NCI-H345 (cell line): ENCODE data around the gene DISP3.

Source experiments
- DNase-seq: peaks from one replicate; lab custom pipeline; 2025; lab: John Stamatoyannopoulos, UW

The DISP3 gene

GRCh38 chr1:11515368-11516300 lies 36.7 kb downstream of the DISP3 start:
- DNase-seq, result no peak

GRCh38 chr1:11516961-11517635 lies 38.1 kb downstream of the DISP3 start:
- no peak for DNase-seq

- no peak for DNase-seq
Observed at GRCh38 chr1:11518016-11518701, 39.2 kb downstream of the DISP3 start.

GRCh38 chr1:11518791-11519628 lies 40.1 kb downstream of the DISP3 start:
- DNase-seq, result no peak

GRCh38 chr1:11519629-11520031 lies 40.7 kb downstream of the DISP3 start:
- DNase-seq, result no peak

- DNase-seq, result no peak
Observed at GRCh38 chr1:11520531-11521233, 41.7 kb downstream of the DISP3 start.

GRCh38 chr1:11521582-11522399 lies 42.8 kb downstream of the DISP3 start:
- DNase-seq, result no peak

- DNase-seq, result no peak
Observed at GRCh38 chr1:11522400-11523235, 43.7 kb downstream of the DISP3 start.

- no peak for DNase-seq
Observed at GRCh38 chr1:11523261-11523660, 44.3 kb downstream of the DISP3 start.

- no peak for DNase-seq
Observed at GRCh38 chr1:11523746-11524464, 45.0 kb downstream of the DISP3 start.

GRCh38 chr1:11524465-11525150 lies 45.7 kb downstream of the DISP3 start:
- no peak for DNase-seq

GRCh38 chr1:11525151-11525505 lies 46.2 kb downstream of the DISP3 start:
- no peak for DNase-seq

GRCh38 chr1:11525516-11525915 lies 46.6 kb downstream of the DISP3 start:
- no peak for DNase-seq

GRCh38 chr1:11526071-11526895 lies 47.3 kb downstream of the DISP3 start:
- no peak for DNase-seq

- DNase-seq, result no peak
Observed at GRCh38 chr1:11527541-11528452, 48.8 kb downstream of the DISP3 start.

- DNase-seq, result no peak
Observed at GRCh38 chr1:11528611-11529261, 49.8 kb downstream of the DISP3 start.
